ENCODE results near the gene SULF2. TPM values are rescaled to one million over a fixed set of nuclear protein-coding genes. Genes with fewer than 3 reads are reported as not detected.

The SULF2 gene
- total RNA-seq, 1 experiment from 2014 or later: 13.0 TPM

DNA sequence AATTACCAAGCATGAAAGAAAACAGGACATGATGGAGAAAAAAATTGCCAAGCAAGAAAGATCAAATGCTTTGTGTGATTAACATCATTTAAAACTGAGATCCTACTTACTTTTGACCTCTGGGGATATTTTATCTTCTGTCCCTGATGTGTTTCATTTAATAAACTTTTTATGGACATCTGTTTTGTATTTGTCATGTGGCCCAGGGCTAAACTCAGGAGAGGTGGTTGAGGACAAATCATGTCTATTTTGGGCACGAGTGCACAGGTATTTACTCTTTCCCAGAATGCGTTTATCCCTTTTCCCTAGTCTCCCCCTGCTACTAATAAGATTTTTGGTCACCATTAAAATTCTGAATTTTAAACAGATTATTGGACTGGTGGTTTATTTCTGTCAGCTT, 155.4 kb downstream of the SULF2 start:
- no peak overlapping the region for H3K4me2 ChIP-seq (ENCODE audit: low read length)
- BruUV-seq (replicated peaks): no TSS peak
- RAD21 ChIA-PET (ENCODE audit: low non-redundant PET in 1 of 2, low total read pairs in 2 of 2, uncharacterized antibody in 2 of 2, unreplicated experiment in 2 of 2): no interaction called here
- H3K4me3 ChIP-seq (replicated peaks in 1 of 2; ENCODE audit: low read depth in 1 of 2, low read length in 2 of 2): no peak overlapping the region
- no peaks in the 10 kb centered on the region for H3K79me2 ChIP-seq (ENCODE audit: insufficient read depth, low read length)
- CTCF ChIA-PET: interaction anchor here (1.6 kb wide), 1 partner anchor 9 kb away, joined by 5 read pairs; no protein-coding TSS in a partner anchor
- no peaks in the 10 kb centered on the region for H3K9me3 ChIP-seq (ENCODE audit: control insufficient read depth in 1 of 2, insufficient read depth in 1 of 2, low read depth in 1 of 2, low read length in 2 of 2)
- H3K4me1 ChIP-seq (ENCODE audit: control insufficient read depth in 1 of 2, insufficient read depth in 2 of 2, low read length in 2 of 2): no peaks in the 10 kb centered on the region
- POLR2A ChIA-PET: no interaction called here
- H4K20me1 ChIP-seq (ENCODE audit: insufficient read depth): no peaks in the 10 kb centered on the region
- no peak overlapping the region for H3K27ac ChIP-seq (ENCODE audit: low read depth, low read length)
- intact Hi-C loops (cut with micrococcal nuclease): no loop called here
- H3K9ac ChIP-seq (ENCODE audit: low read length): no peak overlapping the region
- TF ChIP-seq, protein P1, sequence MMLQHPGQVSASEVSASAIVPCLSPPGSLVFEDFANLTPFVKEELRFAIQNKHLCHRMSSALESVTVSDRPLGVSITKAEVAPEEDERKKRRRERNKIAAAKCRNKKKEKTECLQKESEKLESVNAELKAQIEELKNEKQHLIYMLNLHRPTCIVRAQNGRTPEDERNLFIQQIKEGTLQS (IDR thresholded peaks at IDR 0.05): no peak
- TF ChIP-seq RAD21 (IDR thresholded peaks at IDR 0.05; ENCODE audit: low read depth) (no peak), POLR2AphosphoS5 (IDR thresholded peaks at IDR 0.05; ENCODE audit: low read depth, low read length) (no peak), FOSL1 (IDR thresholded peaks at IDR 0.05; ENCODE audit: low read depth) (no peak), SP1 (IDR thresholded peaks at IDR 0.05; ENCODE audit: low read depth) (no peak), POLR2A (IDR thresholded peaks at IDR 0.05; ENCODE audit: borderline replicate concordance, extremely low read depth, insufficient read depth, insufficient read length) (no peak), ZFX (IDR thresholded peaks at IDR 0.05) (no peak), EGR1 (IDR thresholded peaks at IDR 0.05; ENCODE audit: low read depth) (no peak), EZH2phosphoT487 (IDR thresholded peaks at IDR 0.05; ENCODE audit: borderline replicate concordance) (no peak), MAX (IDR thresholded peaks at IDR 0.05) (no peak), YY1 (IDR thresholded peaks at IDR 0.05; ENCODE audit: extremely low read depth, insufficient replicate concordance, low read depth, low read length) (no peak), EZH2 (IDR thresholded peaks at IDR 0.05) (no peak), JUND (IDR thresholded peaks at IDR 0.05) (no peak), SIN3A (IDR thresholded peaks at IDR 0.05; ENCODE audit: low read depth) (no peak), SRF (IDR thresholded peaks at IDR 0.05; ENCODE audit: low read depth) (no peak), ZNF274 (IDR thresholded peaks at IDR 0.05; ENCODE audit: low read depth, low read length) (no peak), CBX3 (IDR thresholded peaks at IDR 0.05; ENCODE audit: low read depth) (no peak), CEBPB (IDR thresholded peaks at IDR 0.05; ENCODE audit: low read depth) (no peak)
- TF ChIP-seq, protein P2, sequence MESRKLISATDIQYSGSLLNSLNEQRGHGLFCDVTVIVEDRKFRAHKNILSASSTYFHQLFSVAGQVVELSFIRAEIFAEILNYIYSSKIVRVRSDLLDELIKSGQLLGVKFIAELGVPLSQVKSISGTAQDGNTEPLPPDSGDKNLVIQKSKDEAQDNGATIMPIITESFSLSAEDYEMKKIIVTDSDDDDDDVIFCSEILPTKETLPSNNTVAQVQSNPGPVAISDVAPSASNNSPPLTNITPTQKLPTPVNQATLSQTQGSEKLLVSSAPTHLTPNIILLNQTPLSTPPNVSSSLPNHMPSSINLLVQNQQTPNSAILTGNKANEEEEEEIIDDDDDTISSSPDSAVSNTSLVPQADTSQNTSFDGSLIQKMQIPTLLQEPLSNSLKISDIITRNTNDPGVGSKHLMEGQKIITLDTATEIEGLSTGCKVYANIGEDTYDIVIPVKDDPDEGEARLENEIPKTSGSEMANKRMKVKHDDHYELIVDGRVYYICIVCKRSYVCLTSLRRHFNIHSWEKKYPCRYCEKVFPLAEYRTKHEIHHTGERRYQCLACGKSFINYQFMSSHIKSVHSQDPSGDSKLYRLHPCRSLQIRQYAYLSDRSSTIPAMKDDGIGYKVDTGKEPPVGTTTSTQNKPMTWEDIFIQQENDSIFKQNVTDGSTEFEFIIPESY (IDR thresholded peaks at IDR 0.05; ENCODE audit: extremely low read depth, insufficient replicate concordance, low read length): no peak
- TF ChIP-seq, protein P3, sequence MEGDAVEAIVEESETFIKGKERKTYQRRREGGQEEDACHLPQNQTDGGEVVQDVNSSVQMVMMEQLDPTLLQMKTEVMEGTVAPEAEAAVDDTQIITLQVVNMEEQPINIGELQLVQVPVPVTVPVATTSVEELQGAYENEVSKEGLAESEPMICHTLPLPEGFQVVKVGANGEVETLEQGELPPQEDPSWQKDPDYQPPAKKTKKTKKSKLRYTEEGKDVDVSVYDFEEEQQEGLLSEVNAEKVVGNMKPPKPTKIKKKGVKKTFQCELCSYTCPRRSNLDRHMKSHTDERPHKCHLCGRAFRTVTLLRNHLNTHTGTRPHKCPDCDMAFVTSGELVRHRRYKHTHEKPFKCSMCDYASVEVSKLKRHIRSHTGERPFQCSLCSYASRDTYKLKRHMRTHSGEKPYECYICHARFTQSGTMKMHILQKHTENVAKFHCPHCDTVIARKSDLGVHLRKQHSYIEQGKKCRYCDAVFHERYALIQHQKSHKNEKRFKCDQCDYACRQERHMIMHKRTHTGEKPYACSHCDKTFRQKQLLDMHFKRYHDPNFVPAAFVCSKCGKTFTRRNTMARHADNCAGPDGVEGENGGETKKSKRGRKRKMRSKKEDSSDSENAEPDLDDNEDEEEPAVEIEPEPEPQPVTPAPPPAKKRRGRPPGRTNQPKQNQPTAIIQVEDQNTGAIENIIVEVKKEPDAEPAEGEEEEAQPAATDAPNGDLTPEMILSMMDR (IDR thresholded peaks at IDR 0.05 in 2 of 3, conservative IDR thresholded peaks at IDR 0.05 in 1 of 3; ENCODE audit: borderline replicate concordance in 1 of 3, insufficient read depth in 1 of 3, low read depth in 2 of 3, low read length in 2 of 3): no peak
- no peak for DNase-seq (ENCODE audit: low read depth, low spot score)
- ATAC-seq: no peak
- H2AFZ ChIP-seq (ENCODE audit: low read depth, low read length, poor library complexity, severe bottlenecking): no peak overlapping the region
- no peaks in the 10 kb centered on the region for H3K9me2 ChIP-seq (ENCODE audit: insufficient read depth)
- peaks cover 0 to 6% of the 10 kb centered on the region in 2 experiments; a peak in 2 of 4 replicates for H3K36me3 ChIP-seq (ENCODE audit: control insufficient read depth in 1 of 2, insufficient read depth in 2 of 2, low read length in 2 of 2)
- no peaks in the 10 kb centered on the region for H3K27me3 ChIP-seq (ENCODE audit: insufficient read depth, low read length)
